Activated T-cell treated with anti-CD3 and anti-CD28 coated beads, Interleukin-2, amount 50 U/mL, for 4 hours (primary cell): ENCODE data around the gene NAT14. TPM values are rescaled to one million over a fixed set of nuclear protein-coding genes. Genes with fewer than 3 reads are reported as not detected.

ENCODE experiments used
- ATAC-seq, 2 donors: fragments of 200-7000 bp; cut with Tn5 transposase; one replicate each; pipeline ENCODE4 v1.10.0; 2021
- DNase-seq: peaks from one replicate; pipeline ENCODE4 v3.0.0-alpha.2; 2020
- H3K27me3 Mint-ChIP-seq: one replicate; pipeline ENCODE4 v1.8.0; 2021; ENCODE audit warnings: low read depth, mixed read lengths
- H3K36me3 Mint-ChIP-seq: one replicate; pipeline ENCODE4 v1.8.0; 2022; ENCODE audit warnings: mixed read lengths; ENCODE audit not compliant: insufficient read depth
- H3K4me1 Mint-ChIP-seq: one replicate; pipeline ENCODE4 v1.8.0; 2021; ENCODE audit warnings: low read depth, mixed read lengths
- H3K4me3 Mint-ChIP-seq: one replicate; pipeline ENCODE4 v1.8.0; 2021; ENCODE audit warnings: mild to moderate bottlenecking, moderate library complexity, mixed read lengths
- H3K9me3 Mint-ChIP-seq: one replicate; pipeline ENCODE4 v1.8.0; 2021; ENCODE audit warnings: mixed read lengths
- total RNA-seq, 3 donors: library from RNA; stranded (reverse); gene quantifications; one replicate each; pipeline ENCODE4 v1.2.1, GENCODE V29; 2021

The NAT14 gene
- total RNA-seq, 3 donors from 2014 or later, result 16.0 to 23.4 (median 17.6) TPM

- H3K36me3 Mint-ChIP-seq, result no peaks in the 10 kb centered on the region
- H3K4me3 Mint-ChIP-seq, result peak overlapping the region; percentile 82
- no peak for ATAC-seq
- DNase-seq, result no peak
- H3K9me3 Mint-ChIP-seq, result no peaks in the 10 kb centered on the region
- H3K4me1 Mint-ChIP-seq, result peaks cover 19% of the 10 kb centered on the region
- no peaks in the 10 kb centered on the region for H3K27me3 Mint-ChIP-seq
Measured at GRCh38 chr19:55459950-55460657, 24.9 kb upstream of the NAT14 start.

GRCh38 chr19:55460670-55461258 lies 24.2 kb upstream of the NAT14 start:
- Mint-ChIP-seq H3K27me3 (no peaks in the 10 kb centered on the region), H3K4me3 (peak overlapping the region; percentile 82), H3K36me3 (no peaks in the 10 kb centered on the region), H3K4me1 (peaks cover 19% of the 10 kb centered on the region), H3K9me3 (no peaks in the 10 kb centered on the region)
- peak in 1 of 2 donors; percentile 10 for ATAC-seq
- DNase-seq, result no peak

- Mint-ChIP-seq H3K36me3 (no peaks in the 10 kb centered on the region), H3K27me3 (no peaks in the 10 kb centered on the region), H3K4me3 (peak within 1 kb of the TSS; percentile 82), H3K9me3 (no peaks in the 10 kb centered on the region), H3K4me1 (peaks cover 19% of the 10 kb centered on the region)
- DNase-seq (peak; percentile 100), ATAC-seq (peak; percentile 98)
Measured at GRCh38 chr19:55461259-55461973, 23.6 kb upstream of the NAT14 start, which contains the start of gene ISOC2. Gene ISOC2, minus strand, starts transcription at chr19:55461642. Its CDS starts 5,156 bp downstream, at chr19:55456486.

GRCh38 chr19:55461974-55462626 lies 22.9 kb upstream of the NAT14 start:
- H3K4me1 Mint-ChIP-seq, result peaks cover 19% of the 10 kb centered on the region
- H3K4me3 Mint-ChIP-seq, result peak overlapping the region; percentile 82
- H3K9me3 Mint-ChIP-seq, result no peaks in the 10 kb centered on the region
- H3K27me3 Mint-ChIP-seq, result no peaks in the 10 kb centered on the region
- no peak for ATAC-seq
- DNase-seq, result no peak
- H3K36me3 Mint-ChIP-seq, result no peaks in the 10 kb centered on the region

GRCh38 chr19:55462722-55463121 lies 22.3 kb upstream of the NAT14 start:
- Mint-ChIP-seq H3K9me3 (no peaks in the 10 kb centered on the region), H3K4me1 (peaks cover 19% of the 10 kb centered on the region), H3K36me3 (no peaks in the 10 kb centered on the region), H3K27me3 (no peaks in the 10 kb centered on the region), H3K4me3 (peak overlapping the region; percentile 82)
- no peak for ATAC-seq
- DNase-seq, result no peak

GRCh38 chr19:55463583-55464031 lies 21.4 kb upstream of the NAT14 start:
- Mint-ChIP-seq H3K36me3 (no peaks in the 10 kb centered on the region), H3K9me3 (no peaks in the 10 kb centered on the region), H3K4me3 (no peak overlapping the region), H3K27me3 (no peaks in the 10 kb centered on the region), H3K4me1 (peaks cover 20% of the 10 kb centered on the region)
- no peak for DNase-seq
- no peak for ATAC-seq

GRCh38 chr19:55464039-55464661 lies 20.8 kb upstream of the NAT14 start:
- H3K9me3 Mint-ChIP-seq, result no peaks in the 10 kb centered on the region
- peaks cover 20% of the 10 kb centered on the region for H3K4me1 Mint-ChIP-seq
- no peak for DNase-seq

GRCh38 chr19:55464662-55465054 lies 20.3 kb upstream of the NAT14 start, which contains the start of gene C19orf85:
Gene C19orf85, minus strand, starts transcription at chr19:55464751. Its CDS starts 197 bp downstream, at chr19:55464554.
- H3K27me3 Mint-ChIP-seq, result no peaks in the 10 kb centered on the region
- H3K4me1 Mint-ChIP-seq, result peaks cover 20% of the 10 kb centered on the region
- ATAC-seq (no peak), DNase-seq (no peak)
- H3K4me3 Mint-ChIP-seq, result no peak within 1 kb of the TSS
- no peaks in the 10 kb centered on the region for H3K9me3 Mint-ChIP-seq
- H3K36me3 Mint-ChIP-seq, result no peaks in the 10 kb centered on the region

More at GRCh38 chr19:55464039-55464661, 20.8 kb upstream of the NAT14 start:
- Mint-ChIP-seq H3K36me3 (no peaks in the 10 kb centered on the region), H3K4me3 (no peak overlapping the region), H3K27me3 (no peaks in the 10 kb centered on the region)
- no peak for ATAC-seq

GRCh38 chr19:55465460-55466240 lies 19.3 kb upstream of the NAT14 start:
- DNase-seq (no peak), ATAC-seq (no peak)
- H3K9me3 Mint-ChIP-seq, result no peaks in the 10 kb centered on the region
- no peak overlapping the region for H3K4me3 Mint-ChIP-seq
- H3K27me3 Mint-ChIP-seq, result no peaks in the 10 kb centered on the region
- H3K36me3 Mint-ChIP-seq, result no peaks in the 10 kb centered on the region
- H3K4me1 Mint-ChIP-seq, result peaks cover 14% of the 10 kb centered on the region

- no peak for DNase-seq
- Mint-ChIP-seq H3K9me3 (no peaks in the 10 kb centered on the region), H3K27me3 (no peaks in the 10 kb centered on the region), H3K36me3 (no peaks in the 10 kb centered on the region), H3K4me1 (peaks cover 11% of the 10 kb centered on the region), H3K4me3 (no peak overlapping the region)
- ATAC-seq, result no peak
Measured at GRCh38 chr19:55466241-55466614, 18.8 kb upstream of the NAT14 start.

GRCh38 chr19:55467236-55468053 lies 17.5 kb upstream of the NAT14 start:
- peaks cover 2% of the 10 kb centered on the region for H3K4me1 Mint-ChIP-seq
- no peaks in the 10 kb centered on the region for H3K27me3 Mint-ChIP-seq
- ATAC-seq (peak; percentile 95 to 96), DNase-seq (peak; percentile 63)
- no peak overlapping the region for H3K4me3 Mint-ChIP-seq
- no peaks in the 10 kb centered on the region for H3K36me3 Mint-ChIP-seq
- H3K9me3 Mint-ChIP-seq, result no peaks in the 10 kb centered on the region

GRCh38 chr19:55468054-55468393 lies 17.0 kb upstream of the NAT14 start:
- Mint-ChIP-seq H3K36me3 (no peaks in the 10 kb centered on the region), H3K9me3 (no peaks in the 10 kb centered on the region), H3K27me3 (no peaks in the 10 kb centered on the region), H3K4me3 (no peak overlapping the region), H3K4me1 (peaks cover 1% of the 10 kb centered on the region)
- DNase-seq (no peak), ATAC-seq (peak in 1 of 2 donors; percentile 14)

- peaks cover 7% of the 10 kb centered on the region for H3K4me1 Mint-ChIP-seq
- no peaks in the 10 kb centered on the region for H3K27me3 Mint-ChIP-seq
- H3K36me3 Mint-ChIP-seq, result no peaks in the 10 kb centered on the region
- H3K4me3 Mint-ChIP-seq, result no peak overlapping the region
- DNase-seq (no peak), ATAC-seq (no peak)
- H3K9me3 Mint-ChIP-seq, result no peaks in the 10 kb centered on the region
Measured at GRCh38 chr19:55471266-55471665, 13.7 kb upstream of the NAT14 start.
